Calu3 (cell line): ENCODE data around the gene PRUNE1. TPM values are rescaled to one million over a fixed set of nuclear protein-coding genes. Genes with fewer than 3 reads are reported as not detected.

Experiments used
- BruUV-seq: library from RNA; stranded (reverse); fragments of 400-500 nt; replicated peaks from 2 replicates; lab custom pipeline; 2021; lab: Mats Ljungman, UMichigan
- CTCF ChIA-PET: fragments of 300-600 bp; sonication (Branson Sonifier 250); formaldehyde crosslinking; loops from one replicate; lab custom pipeline; 2022; ENCODE audit warnings: antibody characterized with exemption; lab: Charles Lee
- DNase-seq: peaks from one replicate; pipeline ENCODE4 v3.0.0; 2022
- H3K27ac Mint-ChIP-seq: one replicate; pipeline ENCODE4 v1.8.0; 2022; ENCODE audit warnings: mixed read lengths; ENCODE audit not compliant: unreplicated experiment
- H3K27me3 Mint-ChIP-seq: one replicate; pipeline ENCODE4 v1.8.0; 2022; ENCODE audit warnings: mixed read lengths; ENCODE audit not compliant: unreplicated experiment
- H3K36me3 Mint-ChIP-seq: one replicate; pipeline ENCODE4 v1.8.0; 2022; ENCODE audit warnings: mild to moderate bottlenecking, moderate library complexity, mixed read lengths; ENCODE audit not compliant: insufficient read depth, unreplicated experiment
- H3K4me1 Mint-ChIP-seq: one replicate; pipeline ENCODE4 v1.8.0; 2022; ENCODE audit warnings: mild to moderate bottlenecking, low read depth, mixed read lengths; ENCODE audit not compliant: unreplicated experiment
- H3K4me3 Mint-ChIP-seq: one replicate; pipeline ENCODE4 v1.8.0; 2022; ENCODE audit warnings: mild to moderate bottlenecking, low read depth, moderate library complexity, mixed read lengths; ENCODE audit not compliant: unreplicated experiment
- H3K9me3 Mint-ChIP-seq: one replicate; pipeline ENCODE4 v1.8.0; 2022; ENCODE audit warnings: low read depth, mixed read lengths; ENCODE audit not compliant: unreplicated experiment
- CTCF ChIP-seq: fragments of 200-600 bp; IDR thresholded peaks from one replicate; pipeline ENCODE4 v1.8.0; 2022; ENCODE audit warnings: antibody characterized with exemption; ENCODE audit not compliant: unreplicated experiment
- intact Hi-C: fragments of 100-400 bp; cut with micrococcal nuclease; formaldehyde crosslinking; loops from one replicate; pipeline ENCODE4 v1.10.0; 2022; ENCODE audit not compliant: unreplicated experiment
- total RNA-seq: library from RNA; stranded (reverse); gene quantifications from 2 replicates; pipeline ENCODE4 v1.2.3, GENCODE V29; 2022

PRUNE1 gene
- total RNA-seq, 1 experiment from 2014 or later, result 15.9 TPM

GRCh38 chr1:151069103-151069486 lies 60.8 kb downstream of the PRUNE1 start:
- no peak overlapping the region for H3K27ac Mint-ChIP-seq
- no peak for TF ChIP-seq CTCF
- CTCF ChIA-PET, result no interaction called here
- peak overlapping the region; percentile 8 for H3K4me3 Mint-ChIP-seq
- H3K36me3 Mint-ChIP-seq, result peaks cover 24% of the 10 kb centered on the region
- BruUV-seq, result no TSS peak
- no peaks in the 10 kb centered on the region for H3K9me3 Mint-ChIP-seq
- H3K4me1 Mint-ChIP-seq, result peaks cover 7% of the 10 kb centered on the region
- H3K27me3 Mint-ChIP-seq, result no peaks in the 10 kb centered on the region
- no peak for DNase-seq
- intact Hi-C loops, result no loop called here

- Mint-ChIP-seq H3K4me1 (peaks cover 7% of the 10 kb centered on the region), H3K4me3 (peak within 1 kb of the TSS; percentile 84), H3K27me3 (no peaks in the 10 kb centered on the region), H3K36me3 (peaks cover 24% of the 10 kb centered on the region), H3K27ac (peak within 1 kb of the TSS; percentile 99), H3K9me3 (no peaks in the 10 kb centered on the region)
- peak; percentile 91 for TF ChIP-seq CTCF
- CTCF ChIA-PET, result interaction anchor here (0.6 to 1.9 kb wide), 14 partner anchors 9 to 88 kb away, joined by 3 to 14 read pairs (median 5); partner anchors contain the start of genes C1orf56, CDC42SE1, MINDY1 and MLLT11
- BruUV-seq, result TSS peak; percentile 80
- intact Hi-C loops, result no loop called here
- peak; percentile 96 for DNase-seq
These were observed 62.4 kb downstream of the PRUNE1 start, which contains the start of gene GABPB2 for GRCh38 chr1:151070474-151071276. GABPB2 (plus strand) TSS chr1:151070761; CDS start chr1:151088190, 17,429 bp downstream.

DNA sequence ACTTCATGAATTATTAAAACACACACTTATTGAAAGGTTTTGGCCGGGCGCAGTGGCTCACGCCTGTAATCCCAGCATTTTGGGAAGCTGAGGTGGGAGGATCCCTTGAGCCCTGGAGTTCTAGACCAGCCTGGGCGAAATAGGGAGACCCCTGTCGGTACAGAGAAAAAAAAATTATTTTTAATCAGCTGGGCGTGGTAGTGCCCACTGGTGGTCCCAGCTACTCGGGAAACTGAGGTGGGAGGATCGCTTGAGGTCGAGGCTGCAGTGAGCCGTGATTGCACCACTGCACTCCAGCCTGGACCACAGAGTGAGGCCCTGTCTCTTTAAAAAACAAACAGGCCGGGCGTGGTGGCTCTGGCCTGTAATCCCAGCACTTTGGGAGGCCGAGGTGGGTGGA lies 64.0 kb downstream of the PRUNE1 start:
- Mint-ChIP-seq H3K27me3 (no peaks in the 10 kb centered on the region), H3K9me3 (no peaks in the 10 kb centered on the region), H3K4me1 (peaks cover 7% of the 10 kb centered on the region), H3K36me3 (peaks cover 24% of the 10 kb centered on the region), H3K27ac (no peak overlapping the region), H3K4me3 (peak overlapping the region; percentile 84)
- CTCF ChIA-PET, result interaction anchor here (1.5 to 1.9 kb wide), 2 partner anchors 28 to 48 kb away, joined by 5 to 7 read pairs; no protein-coding TSS in a partner anchor
- DNase-seq, result no peak
- no TSS peak for BruUV-seq
- TF ChIP-seq CTCF, result no peak
- intact Hi-C loops, result no loop called here

Other genes starting within 250 kb of the PRUNE1 start
- 144 and 226 TPM in 2 replicates for gene CTSS, start 242.7 kb upstream of the PRUNE1 start, total RNA-seq
- 5.5 and 5.9 TPM in 2 replicates for gene CTSK, start 200.2 kb upstream of the PRUNE1 start, total RNA-seq
- 27.9 and 31.1 TPM in 2 replicates for gene ARNT, start 131.8 kb upstream of the PRUNE1 start, total RNA-seq
- not detected in 2 replicates for gene CTXND2, start 121.3 kb upstream of the PRUNE1 start, total RNA-seq
- gene SETDB1, start 82.1 kb upstream of the PRUNE1 start, total RNA-seq, result 64.9 and 70.6 TPM in 2 replicates
- gene CERS2, start 33.6 kb upstream of the PRUNE1 start, total RNA-seq, result 214 and 226 TPM in 2 replicates
- 15.4 and 20.1 TPM in 2 replicates for gene ANXA9, start 26.2 kb upstream of the PRUNE1 start, total RNA-seq
- 17.2 and 17.6 TPM in 2 replicates for gene MINDY1, start 1.5 kb upstream of the PRUNE1 start, total RNA-seq
- 1.2 and 2.4 TPM in 2 replicates for gene BNIPL, start 28.1 kb downstream of the PRUNE1 start, total RNA-seq
- gene C1orf56, start 39.3 kb downstream of the PRUNE1 start, total RNA-seq, result 8.5 and 9.5 TPM in 2 replicates
- 103 and 110 TPM in 2 replicates for gene CDC42SE1, start 51.2 kb downstream of the PRUNE1 start, total RNA-seq
- 1.5 and 2.1 TPM in 2 replicates for gene MLLT11, start 51.9 kb downstream of the PRUNE1 start, total RNA-seq
- 10.9 and 13.6 TPM in 2 replicates for gene GABPB2, start 62.3 kb downstream of the PRUNE1 start, total RNA-seq
- 2.2 and 2.5 TPM in 2 replicates for gene SEMA6C, start 138.2 kb downstream of the PRUNE1 start, total RNA-seq
- gene TNFAIP8L2, start 148.2 kb downstream of the PRUNE1 start, total RNA-seq, result not detected in 2 replicates
- gene LYSMD1, start 157.5 kb downstream of the PRUNE1 start, total RNA-seq, result 7.6 and 9.7 TPM in 2 replicates
- 47.3 and 49.8 TPM in 2 replicates for gene SCNM1, start 157.7 kb downstream of the PRUNE1 start, total RNA-seq
- gene TMOD4, start 167.5 kb downstream of the PRUNE1 start, total RNA-seq, result 1.6 and 2.1 TPM in 2 replicates
- gene VPS72, start 181.7 kb downstream of the PRUNE1 start, total RNA-seq, result 91.4 and 111 TPM in 2 replicates
- gene PIP5K1A, start 190.1 kb downstream of the PRUNE1 start, total RNA-seq, result 86.6 and 96.2 TPM in 2 replicates
- 302 and 325 TPM in 2 replicates for gene PSMD4, start 246.3 kb downstream of the PRUNE1 start, total RNA-seq